ENCODE data around the gene FXR1. TPM values are rescaled to one million over a fixed set of nuclear protein-coding genes. Genes with fewer than 3 reads are reported as not detected.

Gene FXR1
- total RNA-seq, 2 donors from 2014 or later: 147 to 168 TPM

- Histone ChIP-seq H3K27ac (no peak overlapping the region), H3K9me3 (no peaks in the 10 kb centered on the region), H3K4me1 (no peaks in the 10 kb centered on the region), H3K27me3 (no peaks in the 10 kb centered on the region), H3K36me3 (peaks cover 43% of the 10 kb centered on the region), H3K4me3 (no peak overlapping the region)
- no peak for TF ChIP-seq CTCF (IDR thresholded peaks at IDR 0.05)
- no peak for DNase-seq (ENCODE audit: low spot score)
Observed at GRCh38 chr3:180940826-180941225, 28.4 kb downstream of the FXR1 start.

- Histone ChIP-seq H3K27me3 (no peaks in the 10 kb centered on the region), H3K9me3 (no peaks in the 10 kb centered on the region), H3K36me3 (peaks cover 29% of the 10 kb centered on the region), H3K4me1 (no peaks in the 10 kb centered on the region), H3K27ac (no peak overlapping the region), H3K4me3 (no peak overlapping the region)
- no peak for DNase-seq (ENCODE audit: low spot score)
- no peak for TF ChIP-seq CTCF (IDR thresholded peaks at IDR 0.05)
Observed at GRCh38 chr3:180947761-180948390, 35.4 kb downstream of the FXR1 start.

- DNase-seq (ENCODE audit: low spot score): no peak
- H3K36me3 ChIP-seq: peaks cover 52% of the 10 kb centered on the region
- TF ChIP-seq CTCF (IDR thresholded peaks at IDR 0.05): no peak
- no peaks in the 10 kb centered on the region for H3K4me1 ChIP-seq
- no peak overlapping the region for H3K4me3 ChIP-seq
- H3K27ac ChIP-seq: no peak overlapping the region
- H3K9me3 ChIP-seq: no peaks in the 10 kb centered on the region
- H3K27me3 ChIP-seq: no peaks in the 10 kb centered on the region
Observed at GRCh38 chr3:180959691-180960090, 47.2 kb downstream of the FXR1 start.

- no peak overlapping the region for H3K4me3 ChIP-seq
- no peaks in the 10 kb centered on the region for H3K9me3 ChIP-seq
- no peaks in the 10 kb centered on the region for H3K27me3 ChIP-seq
- no peaks in the 10 kb centered on the region for H3K4me1 ChIP-seq
- no peak for TF ChIP-seq CTCF (IDR thresholded peaks at IDR 0.05)
- no peak for DNase-seq (ENCODE audit: low spot score)
- peaks cover 52% of the 10 kb centered on the region for H3K36me3 ChIP-seq
- no peak overlapping the region for H3K27ac ChIP-seq
Observed at GRCh38 chr3:180961087-180961486, 48.6 kb downstream of the FXR1 start.

- no peaks in the 10 kb centered on the region for H3K27me3 ChIP-seq
- no peaks in the 10 kb centered on the region for H3K4me1 ChIP-seq
- H3K36me3 ChIP-seq: peaks cover 47% of the 10 kb centered on the region
- no peak for TF ChIP-seq CTCF (IDR thresholded peaks at IDR 0.05)
- H3K9me3 ChIP-seq: no peaks in the 10 kb centered on the region
- H3K4me3 ChIP-seq: no peak overlapping the region
- DNase-seq (ENCODE audit: low spot score): no peak
- H3K27ac ChIP-seq: no peak overlapping the region
Observed at GRCh38 chr3:180961552-180961951, 49.1 kb downstream of the FXR1 start.

GRCh38 chr3:180962530-180962929, 50.1 kb downstream of the FXR1 start:
- Histone ChIP-seq H3K27ac (no peak overlapping the region), H3K4me1 (no peaks in the 10 kb centered on the region), H3K4me3 (no peak overlapping the region), H3K27me3 (no peaks in the 10 kb centered on the region), H3K9me3 (no peaks in the 10 kb centered on the region), H3K36me3 (peaks cover 43% of the 10 kb centered on the region)
- DNase-seq (ENCODE audit: low spot score): no peak
- no peak for TF ChIP-seq CTCF (IDR thresholded peaks at IDR 0.05)

Measured in right atrium auricular region (tissue), 2 donors.